Ishikawa (cell line): ENCODE results near the gene TASP1.

Source experiments
- CEBPB ChIP-seq: IDR thresholded peaks from 2 replicates; pipeline ENCODE4 v1.6.1; 2012
- CREB1 ChIP-seq: IDR thresholded peaks from 2 replicates; pipeline ENCODE4 v1.6.1; 2012; ENCODE audit warnings: low read depth
- EGR1 ChIP-seq: IDR thresholded peaks from 2 replicates; pipeline ENCODE4 v1.6.1; 2012
- MAX ChIP-seq: IDR thresholded peaks from 2 replicates; pipeline ENCODE4 v1.6.1; 2012
- RAD21 ChIP-seq: IDR thresholded peaks from 2 replicates; pipeline ENCODE4 v1.6.1; 2012; ENCODE audit warnings: low read depth
- TAF1 ChIP-seq: IDR thresholded peaks from 2 replicates; pipeline ENCODE4 v1.6.1; 2012; ENCODE audit warnings: low read depth, mild to moderate bottlenecking
- TCF12 ChIP-seq: IDR thresholded peaks from 2 replicates; pipeline ENCODE4 v1.6.1; 2012; ENCODE audit warnings: low read depth
- TEAD4 ChIP-seq: IDR thresholded peaks from 2 replicates; pipeline ENCODE4 v1.6.1; 2012
- YY1 ChIP-seq: IDR thresholded peaks from 2 replicates; pipeline ENCODE4 v1.6.1; 2012; ENCODE audit warnings: low read depth
- TF ChIP-seq, protein P1 (sequence below): IDR thresholded peaks from 2 replicates; pipeline ENCODE4 v1.6.1; 2012; ENCODE audit warnings: low read depth, mild to moderate bottlenecking

- TF ChIP-seq CEBPB: no peak
- no peak for TF ChIP-seq EGR1
- TF ChIP-seq, protein P1, sequence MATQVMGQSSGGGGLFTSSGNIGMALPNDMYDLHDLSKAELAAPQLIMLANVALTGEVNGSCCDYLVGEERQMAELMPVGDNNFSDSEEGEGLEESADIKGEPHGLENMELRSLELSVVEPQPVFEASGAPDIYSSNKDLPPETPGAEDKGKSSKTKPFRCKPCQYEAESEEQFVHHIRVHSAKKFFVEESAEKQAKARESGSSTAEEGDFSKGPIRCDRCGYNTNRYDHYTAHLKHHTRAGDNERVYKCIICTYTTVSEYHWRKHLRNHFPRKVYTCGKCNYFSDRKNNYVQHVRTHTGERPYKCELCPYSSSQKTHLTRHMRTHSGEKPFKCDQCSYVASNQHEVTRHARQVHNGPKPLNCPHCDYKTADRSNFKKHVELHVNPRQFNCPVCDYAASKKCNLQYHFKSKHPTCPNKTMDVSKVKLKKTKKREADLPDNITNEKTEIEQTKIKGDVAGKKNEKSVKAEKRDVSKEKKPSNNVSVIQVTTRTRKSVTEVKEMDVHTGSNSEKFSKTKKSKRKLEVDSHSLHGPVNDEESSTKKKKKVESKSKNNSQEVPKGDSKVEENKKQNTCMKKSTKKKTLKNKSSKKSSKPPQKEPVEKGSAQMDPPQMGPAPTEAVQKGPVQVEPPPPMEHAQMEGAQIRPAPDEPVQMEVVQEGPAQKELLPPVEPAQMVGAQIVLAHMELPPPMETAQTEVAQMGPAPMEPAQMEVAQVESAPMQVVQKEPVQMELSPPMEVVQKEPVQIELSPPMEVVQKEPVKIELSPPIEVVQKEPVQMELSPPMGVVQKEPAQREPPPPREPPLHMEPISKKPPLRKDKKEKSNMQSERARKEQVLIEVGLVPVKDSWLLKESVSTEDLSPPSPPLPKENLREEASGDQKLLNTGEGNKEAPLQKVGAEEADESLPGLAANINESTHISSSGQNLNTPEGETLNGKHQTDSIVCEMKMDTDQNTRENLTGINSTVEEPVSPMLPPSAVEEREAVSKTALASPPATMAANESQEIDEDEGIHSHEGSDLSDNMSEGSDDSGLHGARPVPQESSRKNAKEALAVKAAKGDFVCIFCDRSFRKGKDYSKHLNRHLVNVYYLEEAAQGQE: no peak
- TF ChIP-seq TAF1: no peak
- no peak for TF ChIP-seq CREB1
- TF ChIP-seq RAD21: no peak
- TF ChIP-seq YY1: no peak
- no peak for TF ChIP-seq TCF12
- TF ChIP-seq MAX: no peak
- TF ChIP-seq TEAD4: no peak
Observed at GRCh38 chr20:13581451-13581850, 57.3 kb downstream of the TASP1 start.
